CD4-positive, alpha-beta T cell treated with Interleukin-12 subunit alpha and Interleukin-12 subunit beta, for 1 hour (primary cell): ENCODE results near the gene CRADD.
"Not testable (repeated sequence)": the region's sequence is repeated elsewhere in the genome, so short reads cannot be mapped to it uniquely, and the experiment has no call there.

Source experiments
- DNase-seq: peaks from one replicate; pipeline ENCODE4 v3.0.0-alpha.2; 2020

Gene CRADD

GRCh38 chr12:93740751-93741150 is 63.6 kb downstream of the CRADD start:
- no peak for DNase-seq

- DNase-seq, result no peak
Observed at GRCh38 chr12:93741659-93742109, 64.5 kb downstream of the CRADD start.

- peak; percentile 52 for DNase-seq
Observed at GRCh38 chr12:93742110-93742934, 65.1 kb downstream of the CRADD start.

- no peak for DNase-seq
Observed at GRCh38 chr12:93743229-93743998, 66.2 kb downstream of the CRADD start.

- no peak for DNase-seq
Observed at GRCh38 chr12:93743999-93744689, 67.0 kb downstream of the CRADD start.

- no peak for DNase-seq
Observed at GRCh38 chr12:93745286-93745685, 68.1 kb downstream of the CRADD start.

GRCh38 chr12:93746572-93747168 is 69.5 kb downstream of the CRADD start:
- no peak for DNase-seq

GRCh38 chr12:93748672-93749383 is 71.7 kb downstream of the CRADD start:
- no peak for DNase-seq

GRCh38 chr12:93749515-93749914 is 72.3 kb downstream of the CRADD start:
- no peak for DNase-seq

- no peak for DNase-seq
Observed at GRCh38 chr12:93750056-93750455, 72.9 kb downstream of the CRADD start.

GRCh38 chr12:93751864-93752610 is 74.9 kb downstream of the CRADD start:
- DNase-seq, result no peak

GRCh38 chr12:93753285-93753684 is 76.1 kb downstream of the CRADD start:
- no peak for DNase-seq

- DNase-seq, result no peak
Observed at GRCh38 chr12:93753838-93754429, 76.8 kb downstream of the CRADD start.

- not testable (repeated sequence) for DNase-seq
Observed at GRCh38 chr12:93754859-93755258, 77.7 kb downstream of the CRADD start.

- no peak for DNase-seq
Observed at GRCh38 chr12:93756288-93756687, 79.1 kb downstream of the CRADD start.

GRCh38 chr12:93757792-93758694 is 80.9 kb downstream of the CRADD start:
- DNase-seq, result no peak

- DNase-seq, result no peak
Observed at GRCh38 chr12:93758801-93759373, 81.7 kb downstream of the CRADD start.

- no peak for DNase-seq
Observed at GRCh38 chr12:93759512-93760081, 82.4 kb downstream of the CRADD start.

- DNase-seq, result no peak
Observed at GRCh38 chr12:93760275-93760875, 83.2 kb downstream of the CRADD start.
